BLaER1 (cell line): Measurements from ENCODE around the gene IPCEF1.

Experiments used
- H3K27ac ChIP-seq: shearing (Covaris generic); formaldehyde crosslinking; 2 replicates; pipeline ENCODE4 v1.8.1; 2022
- H3K27me3 ChIP-seq: shearing (Covaris generic); formaldehyde crosslinking; 2 replicates; pipeline ENCODE4 v1.8.1; 2022
- H3K36me3 ChIP-seq: shearing (Covaris generic); formaldehyde crosslinking; 2 replicates; pipeline ENCODE4 v1.8.1; 2022
- H3K4me1 ChIP-seq: shearing (Covaris generic); formaldehyde crosslinking; 2 replicates; pipeline ENCODE4 v1.8.1; 2022
- H3K4me2 ChIP-seq: shearing (Covaris generic); formaldehyde crosslinking; 2 replicates; pipeline ENCODE4 v1.8.1; 2022
- H3K4me3 ChIP-seq: shearing (Covaris generic); formaldehyde crosslinking; 2 replicates; pipeline ENCODE4 v1.8.1; 2022
- H3K9ac ChIP-seq: shearing (Covaris generic); formaldehyde crosslinking; 2 replicates; pipeline ENCODE4 v1.8.1; 2022
- H3K9me3 ChIP-seq: shearing (Covaris generic); formaldehyde crosslinking; 2 replicates; pipeline ENCODE4 v1.8.1; 2022
- H4K20me1 ChIP-seq: shearing (Covaris generic); formaldehyde crosslinking; 2 replicates; pipeline ENCODE4 v1.8.1; 2022
- Cebpa-rat ChIP-seq: shearing (Covaris generic); IDR thresholded peaks from 2 replicates; pipeline ENCODE4 v1.8.1; 2022

Gene IPCEF1

DNA sequence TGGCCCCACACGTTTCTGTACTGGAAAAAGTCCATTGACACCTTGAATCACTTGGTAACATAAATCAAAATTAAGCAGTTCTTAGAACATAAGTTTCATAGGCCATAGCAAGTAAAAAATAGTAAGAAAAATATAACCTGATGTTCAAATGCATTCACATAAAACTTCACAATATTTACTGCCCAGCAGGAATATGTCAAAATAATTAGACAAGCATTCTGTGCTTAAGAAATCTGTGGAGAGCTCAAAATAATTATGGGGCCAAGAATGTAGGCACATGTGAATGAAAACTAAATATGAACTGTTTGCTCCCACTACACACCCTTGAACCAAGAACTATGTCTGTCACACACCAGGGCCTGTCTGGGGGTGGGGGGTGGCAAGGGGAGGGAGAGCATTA is 70.8 kb downstream of the IPCEF1 start:
- H3K9ac ChIP-seq, result no peak overlapping the region

DNA sequence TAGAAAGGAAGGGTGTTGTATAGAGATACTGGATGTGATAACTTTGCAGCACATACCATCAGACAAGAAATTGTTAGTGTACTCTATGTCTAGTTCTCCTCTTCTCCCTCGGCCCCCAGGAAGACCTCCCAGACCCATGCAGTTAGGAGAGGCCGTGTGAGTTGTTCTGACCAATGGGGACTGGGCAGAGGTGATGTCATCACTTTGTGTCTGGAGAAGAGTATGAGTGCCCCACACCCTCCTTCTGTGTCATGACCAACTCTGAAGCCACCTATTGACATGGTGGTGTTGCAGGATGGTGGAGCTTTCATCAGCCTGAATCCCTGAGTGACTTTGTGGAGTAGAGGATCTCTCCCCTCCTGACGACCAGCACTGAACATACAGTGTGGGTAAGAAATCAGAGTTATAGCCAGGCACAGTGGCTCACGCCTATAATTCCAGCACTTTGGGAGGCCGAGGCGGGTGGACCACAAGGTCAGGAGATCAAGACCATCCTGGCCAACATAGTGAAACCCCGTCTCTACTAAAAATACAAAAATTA is 72.2 kb downstream of the IPCEF1 start:
- no peaks in the 10 kb centered on the region for H3K27me3 ChIP-seq
- H4K20me1 ChIP-seq, result no peaks in the 10 kb centered on the region
- H3K4me1 ChIP-seq, result no peaks in the 10 kb centered on the region
- H3K4me2 ChIP-seq, result no peak overlapping the region
- H3K9me3 ChIP-seq, result 0 out of 2 replicates have a peak, but pooled peaks cover 4% of the 10 kb centered on the region
- H3K36me3 ChIP-seq, result no peaks in the 10 kb centered on the region
- H3K27ac ChIP-seq, result no peak overlapping the region
- H3K4me3 ChIP-seq, result no peak overlapping the region
- no peak overlapping the region for H3K9ac ChIP-seq
- no peak for TF ChIP-seq Cebpa-rat

More for the DNA sequence above, 70.8 kb downstream of the IPCEF1 start:
- H3K9me3 ChIP-seq, result 0 out of 2 replicates have a peak, but pooled peaks cover 4% of the 10 kb centered on the region
- H3K27ac ChIP-seq, result no peak overlapping the region
- no peaks in the 10 kb centered on the region for H3K36me3 ChIP-seq
- no peaks in the 10 kb centered on the region for H3K27me3 ChIP-seq
- no peak for TF ChIP-seq Cebpa-rat
- no peak overlapping the region for H3K4me3 ChIP-seq
- H3K4me1 ChIP-seq, result no peaks in the 10 kb centered on the region
- no peak overlapping the region for H3K4me2 ChIP-seq
- H4K20me1 ChIP-seq, result no peaks in the 10 kb centered on the region

DNA sequence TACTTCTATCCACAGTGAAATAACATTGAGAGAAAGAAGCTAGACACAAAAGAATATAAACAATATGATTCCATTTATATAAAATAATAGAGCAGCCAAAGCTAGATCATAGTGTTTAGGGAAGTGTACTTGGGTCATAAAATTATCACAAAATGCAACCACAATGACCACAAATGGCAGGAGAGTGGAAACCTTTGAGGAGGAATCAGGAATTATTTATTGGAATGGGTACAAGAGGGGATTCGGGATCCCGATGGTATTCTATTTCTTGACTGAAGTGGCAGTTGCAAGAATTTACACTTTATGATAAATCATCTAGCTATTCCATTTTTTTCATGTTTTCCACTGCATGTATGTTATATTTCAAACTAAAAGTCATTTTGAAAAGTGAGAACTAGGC is 76.1 kb downstream of the IPCEF1 start:
- no peak for TF ChIP-seq Cebpa-rat
- H3K9ac ChIP-seq, result no peak overlapping the region
- 0 out of 2 replicates have a peak, but pooled peaks cover 4% of the 10 kb centered on the region for H3K9me3 ChIP-seq
- H3K4me2 ChIP-seq, result no peak overlapping the region
- H3K27me3 ChIP-seq, result no peaks in the 10 kb centered on the region
- no peaks in the 10 kb centered on the region for H4K20me1 ChIP-seq
- H3K4me1 ChIP-seq, result peaks cover 12% of the 10 kb centered on the region
- H3K4me3 ChIP-seq, result no peak overlapping the region
- H3K36me3 ChIP-seq, result no peaks in the 10 kb centered on the region
- H3K27ac ChIP-seq, result no peak overlapping the region

DNA sequence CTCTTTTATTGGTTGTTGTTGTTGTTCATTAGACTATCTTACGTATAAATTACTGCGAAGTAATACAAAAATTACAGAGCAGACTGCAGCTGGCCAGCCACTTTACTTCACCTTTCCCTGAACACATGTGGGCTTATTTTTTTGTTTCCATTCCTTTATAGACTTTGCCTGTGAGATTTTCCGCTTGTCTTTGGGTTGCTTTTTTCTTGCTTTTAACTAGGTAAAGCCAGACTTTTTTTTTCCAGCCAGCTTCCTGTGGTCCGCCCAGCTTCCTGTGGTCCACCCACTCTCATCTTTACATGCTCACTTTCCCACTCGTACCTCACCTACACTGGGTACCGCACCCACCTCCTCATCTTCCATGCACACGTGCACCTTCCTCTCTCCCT is 79.0 kb downstream of the IPCEF1 start:
- Histone ChIP-seq H3K4me2 (peak overlapping the region; percentile 42), H3K27me3 (no peaks in the 10 kb centered on the region), H3K36me3 (no peaks in the 10 kb centered on the region), H3K27ac (no peak overlapping the region), H3K4me1 (peaks cover 21% of the 10 kb centered on the region), H4K20me1 (no peaks in the 10 kb centered on the region), H3K4me3 (no peak overlapping the region), H3K9me3 (no peaks in the 10 kb centered on the region), H3K9ac (no peak overlapping the region)
- TF ChIP-seq Cebpa-rat, result no peak

DNA sequence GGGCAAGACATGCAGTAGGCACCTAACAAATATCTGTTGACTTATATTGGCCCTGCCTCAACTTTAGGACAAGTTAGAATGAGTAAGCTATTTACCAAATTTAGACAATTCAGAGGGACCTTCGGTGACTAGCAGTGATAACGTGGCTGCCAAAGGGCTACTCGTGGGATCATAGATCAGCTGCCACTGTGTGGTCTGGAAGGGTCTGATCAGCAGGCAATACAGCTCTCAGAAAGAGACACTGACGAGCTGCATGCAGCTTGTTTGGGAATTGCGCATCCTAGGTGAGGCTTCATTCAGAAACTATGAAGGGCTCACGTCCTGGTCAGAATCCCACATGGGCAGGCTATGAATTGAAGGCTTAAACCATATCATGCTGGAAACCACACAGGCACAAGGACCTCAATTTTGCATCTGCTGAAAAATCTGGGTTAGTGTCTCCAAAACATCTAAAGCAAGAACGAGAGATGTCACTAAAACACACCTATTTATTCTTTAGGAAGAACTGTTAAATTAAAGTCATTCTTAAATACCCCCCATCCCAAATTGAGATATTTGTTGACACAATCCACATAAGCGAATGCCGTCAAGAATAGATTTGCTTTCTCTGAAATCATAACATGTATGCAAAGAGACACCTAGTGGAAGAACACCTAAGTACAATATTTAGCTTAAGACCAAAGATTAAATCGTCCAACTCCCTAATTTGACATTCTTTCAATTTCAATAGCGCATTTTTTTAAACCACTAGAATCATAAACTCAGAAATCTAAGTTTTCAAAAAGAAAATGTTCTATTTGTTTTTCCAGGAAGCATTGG is 79.6 kb downstream of the IPCEF1 start:
- peak overlapping the region; percentile 42 for H3K4me2 ChIP-seq

DNA sequence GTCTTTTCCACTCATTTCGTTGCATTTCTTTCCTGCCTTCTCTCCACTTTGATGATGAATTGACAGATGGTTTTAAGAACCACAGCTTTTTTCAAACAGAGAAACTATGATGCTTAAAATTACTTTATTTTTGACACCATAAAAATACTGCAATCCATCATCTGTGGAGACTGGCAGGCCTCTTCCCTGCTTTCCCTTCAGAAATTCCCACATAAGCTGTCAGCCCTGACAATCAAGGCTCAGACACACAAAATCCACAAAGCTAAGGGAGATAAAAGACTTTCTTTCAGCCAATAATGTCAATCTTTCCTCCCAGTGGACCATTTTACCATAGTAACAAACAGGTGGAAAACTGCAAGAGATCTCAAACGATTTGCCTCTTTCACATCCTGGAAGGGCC is 82.4 kb downstream of the IPCEF1 start:
- TF ChIP-seq Cebpa-rat, result no peak
- Histone ChIP-seq H3K27me3 (no peaks in the 10 kb centered on the region), H3K9me3 (no peaks in the 10 kb centered on the region; the same call in 1 of the 2 replicates), H3K9ac (no peak overlapping the region), H3K4me1 (peaks cover 21% of the 10 kb centered on the region), H4K20me1 (no peaks in the 10 kb centered on the region), H3K4me3 (no peak overlapping the region), H3K36me3 (no peaks in the 10 kb centered on the region), H3K4me2 (0 out of 2 replicates have a peak overlapping the region, but pooled peaks have one; percentile 6), H3K27ac (no peak overlapping the region)

More for the DNA sequence above, 79.6 kb downstream of the IPCEF1 start:
- Histone ChIP-seq H3K9ac (no peak overlapping the region), H3K36me3 (no peaks in the 10 kb centered on the region), H3K4me1 (peaks cover 21% of the 10 kb centered on the region), H3K27ac (no peak overlapping the region), H4K20me1 (no peaks in the 10 kb centered on the region), H3K27me3 (no peaks in the 10 kb centered on the region), H3K4me3 (no peak overlapping the region), H3K9me3 (no peaks in the 10 kb centered on the region)
- no peak for TF ChIP-seq Cebpa-rat

DNA sequence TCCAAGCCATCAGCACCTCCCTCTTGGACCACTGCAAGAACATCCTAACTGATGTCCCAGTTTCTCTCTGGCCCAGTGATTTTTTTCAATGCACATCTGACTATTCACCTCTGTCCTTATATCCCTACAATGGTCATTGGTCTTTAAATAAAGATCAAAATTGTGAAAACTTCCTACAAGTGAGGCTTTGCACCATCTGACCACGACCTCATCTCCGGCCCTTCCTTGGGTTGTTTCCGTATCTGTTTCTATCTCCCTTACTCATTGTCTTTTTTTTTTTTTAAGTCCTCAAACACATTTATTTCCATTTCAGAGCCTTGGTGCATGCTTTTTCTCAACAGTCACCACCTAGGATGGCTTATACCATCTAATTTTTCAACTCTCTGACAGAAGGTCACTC is 88.1 kb downstream of the IPCEF1 start:
- H4K20me1 ChIP-seq, result no peaks in the 10 kb centered on the region
- H3K4me1 ChIP-seq, result peaks cover 29% of the 10 kb centered on the region
- H3K4me2 ChIP-seq, result no peak overlapping the region
- H3K36me3 ChIP-seq, result no peaks in the 10 kb centered on the region
- no peak overlapping the region for H3K4me3 ChIP-seq
- no peak overlapping the region for H3K9ac ChIP-seq
- H3K27ac ChIP-seq, result no peak overlapping the region
- no peaks in the 10 kb centered on the region for H3K27me3 ChIP-seq
- no peak for TF ChIP-seq Cebpa-rat
- H3K9me3 ChIP-seq, result peaks cover 25% of the 10 kb centered on the region

DNA sequence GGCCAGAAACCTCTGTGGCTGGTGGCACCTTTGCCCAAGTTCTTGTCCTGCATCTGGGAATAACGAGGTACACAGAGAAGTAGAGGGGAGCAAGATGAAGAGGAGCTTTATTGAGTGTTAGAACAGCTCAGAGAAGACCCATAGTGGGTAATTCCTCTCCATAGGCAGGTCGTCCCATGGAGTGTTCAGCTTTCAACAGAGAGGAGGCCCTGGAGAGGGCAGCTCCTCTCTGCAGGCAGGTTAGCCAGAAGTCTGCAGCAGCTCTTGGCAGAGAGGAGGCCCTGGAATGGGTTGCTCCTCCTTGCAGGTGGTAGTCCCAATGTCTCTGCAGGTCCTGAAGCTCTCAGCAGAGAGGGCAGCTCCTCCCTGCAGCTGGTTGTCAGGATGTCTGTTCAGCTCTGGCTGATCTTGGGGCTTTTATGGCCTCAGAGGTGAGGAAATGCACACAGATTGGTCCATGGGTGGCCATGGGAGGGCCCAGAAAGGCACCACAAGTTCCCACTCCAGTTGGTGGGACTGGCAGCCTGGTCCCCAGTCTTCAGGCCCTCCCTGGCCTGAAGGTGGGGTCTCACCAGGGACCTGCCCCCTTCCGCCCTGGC is 89.0 kb downstream of the IPCEF1 start:
- H3K4me1 ChIP-seq, result peaks cover 33% of the 10 kb centered on the region
- no peaks in the 10 kb centered on the region for H4K20me1 ChIP-seq
- no peak for TF ChIP-seq Cebpa-rat
- no peak overlapping the region for H3K4me2 ChIP-seq
- H3K9ac ChIP-seq, result no peak overlapping the region
- no peak overlapping the region for H3K4me3 ChIP-seq
- H3K9me3 ChIP-seq, result peaks cover 25% of the 10 kb centered on the region
- H3K27ac ChIP-seq, result no peak overlapping the region
- H3K27me3 ChIP-seq, result no peaks in the 10 kb centered on the region
- H3K36me3 ChIP-seq, result no peaks in the 10 kb centered on the region

DNA sequence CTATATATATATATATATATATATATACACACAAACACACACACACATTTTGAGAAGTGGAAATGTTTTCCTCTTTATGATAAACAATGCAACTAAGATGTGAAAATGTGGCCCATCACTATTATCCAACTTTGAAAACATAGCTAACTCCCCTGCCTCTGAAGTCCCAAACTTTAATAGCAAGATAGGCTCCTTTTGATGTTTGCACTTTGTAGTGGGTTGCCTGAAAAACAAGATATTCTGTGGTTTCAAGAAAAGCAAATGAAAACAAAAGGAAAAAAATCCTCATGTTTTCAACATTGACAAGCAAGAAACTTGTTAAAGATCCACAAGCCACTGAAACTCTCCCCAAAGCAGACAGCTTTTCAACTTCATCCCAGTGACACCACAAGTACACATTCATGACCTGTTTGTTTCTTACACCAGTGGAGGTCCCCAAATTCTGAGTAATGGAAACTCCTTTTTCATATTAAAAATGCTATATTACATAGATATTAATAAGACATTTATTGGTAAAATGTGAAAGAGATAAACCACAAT is 90.0 kb downstream of the IPCEF1 start:
- no peak overlapping the region for H3K9ac ChIP-seq
- no peak for TF ChIP-seq Cebpa-rat
- no peak overlapping the region for H3K4me2 ChIP-seq
- peaks cover 43% of the 10 kb centered on the region for H3K4me1 ChIP-seq
- H4K20me1 ChIP-seq, result no peaks in the 10 kb centered on the region
- H3K27me3 ChIP-seq, result no peaks in the 10 kb centered on the region
- H3K27ac ChIP-seq, result no peak overlapping the region
- H3K9me3 ChIP-seq, result peaks cover 25% of the 10 kb centered on the region
- no peak overlapping the region for H3K4me3 ChIP-seq
- no peaks in the 10 kb centered on the region for H3K36me3 ChIP-seq
